GM20000 (cell line): ENCODE measurements around the gene IFNL2.

Source experiments
- DNase-seq: peaks from one replicate; pipeline ENCODE4 v3.0.0; 2012; ENCODE audit warnings: low spot score
- CTCF ChIP-seq: IDR thresholded peaks from 2 replicates; pipeline ENCODE4 v1.5.1; 2012; ENCODE audit warnings: mild to moderate bottlenecking, control low read depth; ENCODE audit errors: extremely low read depth, missing control alignments

IFNL2 gene

GRCh38 chr19:39248806-39249205, 19.4 kb upstream of the IFNL2 start, which contains the start of gene IFNL4:
TSS of gene IFNL4 (minus strand) at chr19:39248856.
- TF ChIP-seq CTCF = no peak
- no peak for DNase-seq

GRCh38 chr19:39251081-39251480, 17.1 kb upstream of the IFNL2 start:
- TF ChIP-seq CTCF = no peak
- DNase-seq = no peak

- TF ChIP-seq CTCF = no peak
- DNase-seq = no peak
Observed at GRCh38 chr19:39251846-39252245, 16.4 kb upstream of the IFNL2 start.

GRCh38 chr19:39252458-39252857, 15.7 kb upstream of the IFNL2 start:
- no peak for TF ChIP-seq CTCF
- DNase-seq = no peak

GRCh38 chr19:39253374-39254149, 14.6 kb upstream of the IFNL2 start:
- no peak for TF ChIP-seq CTCF
- DNase-seq = no peak

- no peak for TF ChIP-seq CTCF
- DNase-seq = no peak
Observed at GRCh38 chr19:39254531-39255345, 13.5 kb upstream of the IFNL2 start.

- no peak for DNase-seq
- no peak for TF ChIP-seq CTCF
Observed at GRCh38 chr19:39257227-39257626, 11.0 kb upstream of the IFNL2 start.
